ENCODE measurements around the gene FAM181A. TPM values are rescaled to one million over a fixed set of nuclear protein-coding genes. Genes with fewer than 3 reads are reported as not detected.

FAM181A gene
- total and polyA plus RNA-seq, 2 donors (not counting 1 experiment from before 2014, with no cell fraction given): not detected

DNA sequence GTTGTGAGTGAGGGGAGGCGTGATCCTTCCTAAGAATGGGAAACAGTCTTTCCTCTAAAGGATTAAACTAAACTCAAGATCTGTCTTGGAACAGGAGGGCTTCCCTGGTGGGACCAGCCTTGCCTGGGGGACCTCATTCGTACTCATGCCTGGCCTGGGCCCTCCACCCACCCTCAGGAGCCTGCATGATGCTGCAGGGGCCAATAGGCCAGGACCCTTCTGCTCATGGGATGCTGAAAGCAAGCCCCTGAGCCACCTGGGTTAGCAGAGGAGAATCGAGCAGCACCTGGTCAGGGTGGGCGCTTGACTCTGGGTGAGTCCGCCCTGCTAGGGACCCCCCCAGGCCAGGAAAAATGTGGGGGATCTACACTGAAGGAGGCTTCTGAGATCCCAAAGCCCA, 48.3 kb upstream of the FAM181A start:
- POLR2A ChIA-PET: no interaction called here
- no peaks in the 10 kb centered on the region for H3K4me1 ChIP-seq (ENCODE audit: control insufficient read depth in 2 of 2, insufficient read depth in 2 of 2, low read length in 2 of 2)
- H4K20me1 ChIP-seq (ENCODE audit: control insufficient read depth, insufficient read depth, low read length, poor library complexity, severe bottlenecking): no peaks in the 10 kb centered on the region

DNA sequence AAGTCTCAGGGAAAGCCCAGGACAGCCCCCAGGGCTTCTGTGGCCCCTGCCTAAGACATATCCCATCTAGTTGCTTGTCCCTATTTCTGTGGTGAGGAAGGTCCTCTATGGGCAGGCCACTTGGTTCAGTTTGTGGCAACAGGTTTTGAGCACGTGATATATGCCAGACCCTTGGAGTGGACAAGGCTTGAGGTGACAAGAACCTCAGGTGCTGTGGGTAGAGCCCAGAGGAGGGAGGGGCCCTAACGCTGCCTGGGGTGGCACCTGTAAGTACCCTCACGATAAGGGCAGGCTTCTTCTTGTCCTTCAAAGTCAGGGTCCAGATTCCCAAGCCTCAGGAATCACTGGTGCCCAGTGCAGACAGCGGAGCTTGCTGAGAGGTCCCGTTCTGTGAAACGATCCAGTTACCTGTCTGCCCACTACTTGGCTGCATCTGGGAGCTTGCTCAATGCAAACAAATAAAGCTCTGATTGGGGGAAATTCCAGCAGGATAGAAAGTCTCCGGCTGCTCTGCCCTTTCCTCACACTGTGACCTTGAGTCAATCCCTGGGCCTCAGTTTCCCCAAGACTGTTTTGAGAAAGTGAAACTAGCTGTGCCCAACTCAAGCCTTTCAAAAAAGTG, 47.7 kb upstream of the FAM181A start:
- no peak for TF ChIP-seq EZH2 (IDR thresholded peaks at IDR 0.05; ENCODE audit: borderline replicate concordance, insufficient read depth, low read depth, low read length, poor library complexity, severe bottlenecking)
- TF ChIP-seq, protein P1, sequence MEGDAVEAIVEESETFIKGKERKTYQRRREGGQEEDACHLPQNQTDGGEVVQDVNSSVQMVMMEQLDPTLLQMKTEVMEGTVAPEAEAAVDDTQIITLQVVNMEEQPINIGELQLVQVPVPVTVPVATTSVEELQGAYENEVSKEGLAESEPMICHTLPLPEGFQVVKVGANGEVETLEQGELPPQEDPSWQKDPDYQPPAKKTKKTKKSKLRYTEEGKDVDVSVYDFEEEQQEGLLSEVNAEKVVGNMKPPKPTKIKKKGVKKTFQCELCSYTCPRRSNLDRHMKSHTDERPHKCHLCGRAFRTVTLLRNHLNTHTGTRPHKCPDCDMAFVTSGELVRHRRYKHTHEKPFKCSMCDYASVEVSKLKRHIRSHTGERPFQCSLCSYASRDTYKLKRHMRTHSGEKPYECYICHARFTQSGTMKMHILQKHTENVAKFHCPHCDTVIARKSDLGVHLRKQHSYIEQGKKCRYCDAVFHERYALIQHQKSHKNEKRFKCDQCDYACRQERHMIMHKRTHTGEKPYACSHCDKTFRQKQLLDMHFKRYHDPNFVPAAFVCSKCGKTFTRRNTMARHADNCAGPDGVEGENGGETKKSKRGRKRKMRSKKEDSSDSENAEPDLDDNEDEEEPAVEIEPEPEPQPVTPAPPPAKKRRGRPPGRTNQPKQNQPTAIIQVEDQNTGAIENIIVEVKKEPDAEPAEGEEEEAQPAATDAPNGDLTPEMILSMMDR (IDR thresholded peaks at IDR 0.05): no peak

More for the DNA sequence above, 48.3 kb upstream of the FAM181A start:
- Histone ChIP-seq H3K36me3 (replicated peaks in 1 of 2; ENCODE audit: control extremely low read depth in 1 of 2, control insufficient read depth in 1 of 2, extremely low read depth in 1 of 2, insufficient read depth in 2 of 2, low read length in 1 of 2) (no peaks in the 10 kb centered on the region), H3K27me3 (replicated peaks in 1 of 4; ENCODE audit: control extremely low read depth in 1 of 4, control insufficient read depth in 3 of 4, insufficient read depth in 4 of 4, low read length in 3 of 4) (peaks cover 0 to 6% (median 0%) of the 10 kb centered on the region in 4 experiments), H3K9ac (ENCODE audit: low read length) (no peak overlapping the region), H3K4me3 (ENCODE audit: control extremely low read depth in 1 of 5, extremely low read depth in 1 of 5, insufficient read depth in 1 of 5, low read depth in 2 of 5, low read length in 4 of 5) (no peak overlapping the region), H3K9me3 (ENCODE audit: control extremely low read depth in 1 of 3, control insufficient read depth in 2 of 3, insufficient read depth in 1 of 3, low read length in 2 of 3) (peaks cover 0 to 23% (median 1%) of the 10 kb centered on the region in 3 donors), H3K4me2 (replicated peaks; ENCODE audit: low read depth, low read length, poor library complexity, severe bottlenecking) (no peak overlapping the region), H3K79me2 (ENCODE audit: control insufficient read depth, insufficient read depth, low read length) (no peaks in the 10 kb centered on the region), H3K27ac (ENCODE audit: low read length in 2 of 2) (no peak overlapping the region), H2AFZ (ENCODE audit: insufficient read depth, low read depth, low read length, poor library complexity, severe bottlenecking) (no peak overlapping the region)
- no peak for TF ChIP-seq EZH2 (IDR thresholded peaks at IDR 0.05; ENCODE audit: borderline replicate concordance, insufficient read depth, low read depth, low read length, poor library complexity, severe bottlenecking)
- TF ChIP-seq, protein P1 (IDR thresholded peaks at IDR 0.05): no peak
- DNase-seq (no peak), ATAC-seq (ENCODE audit: low read depth) (no peak)
- H3K4me3 Mint-ChIP-seq: no peak overlapping the region
- no peak overlapping the region for H3K27ac Mint-ChIP-seq
- no peaks in the 10 kb centered on the region for H3K4me1 Mint-ChIP-seq
- CTCF ChIA-PET: no interaction called here
- H3K9me3 Mint-ChIP-seq (ENCODE audit: insufficient read depth): no peaks in the 10 kb centered on the region
- intact Hi-C loops (cut with micrococcal nuclease): no loop called here
- 82% methylated on average over 4 of the region's 5 CpGs for WGBS (ENCODE audit: insufficient coverage)
- no peaks in the 10 kb centered on the region for H3K27me3 Mint-ChIP-seq

More for the DNA sequence above, 47.7 kb upstream of the FAM181A start:
- H3K4me1 Mint-ChIP-seq: no peaks in the 10 kb centered on the region
- no peak overlapping the region for H3K27ac ChIP-seq (ENCODE audit: low read length in 2 of 2)
- DNase-seq (no peak), ATAC-seq (ENCODE audit: low read depth) (no peak)
- H3K4me3 Mint-ChIP-seq: no peak overlapping the region
- H3K4me3 ChIP-seq (ENCODE audit: control extremely low read depth in 1 of 5, extremely low read depth in 1 of 5, insufficient read depth in 1 of 5, low read depth in 2 of 5, low read length in 4 of 5): no peak overlapping the region
- no peaks in the 10 kb centered on the region for H3K4me1 ChIP-seq (ENCODE audit: control insufficient read depth in 2 of 2, insufficient read depth in 2 of 2, low read length in 2 of 2)
- H3K27me3 ChIP-seq (replicated peaks in 1 of 4; ENCODE audit: control extremely low read depth in 1 of 4, control insufficient read depth in 3 of 4, insufficient read depth in 4 of 4, low read length in 3 of 4): peaks cover 0 to 6% (median 0%) of the 10 kb centered on the region in 4 experiments
- ChIA-PET POLR2A (no interaction called here), CTCF (interaction anchor here (0.6 to 0.9 kb wide), 2 partner anchors 13 to 224 kb away, joined by 3 to 4 read pairs; no protein-coding TSS in a partner anchor)
- WGBS (ENCODE audit: insufficient coverage): 69% methylated on average over 7 of the region's 7 CpGs
- no peaks in the 10 kb centered on the region for H3K9me3 Mint-ChIP-seq (ENCODE audit: insufficient read depth)
- peaks cover 0 to 19% (median 1%) of the 10 kb centered on the region in 3 donors for H3K9me3 ChIP-seq (ENCODE audit: control extremely low read depth in 1 of 3, control insufficient read depth in 2 of 3, insufficient read depth in 1 of 3, low read length in 2 of 3)
- intact Hi-C loops (cut with micrococcal nuclease): no loop called here
- no peaks in the 10 kb centered on the region for H3K36me3 ChIP-seq (replicated peaks in 1 of 2; ENCODE audit: control extremely low read depth in 1 of 2, control insufficient read depth in 1 of 2, extremely low read depth in 1 of 2, insufficient read depth in 2 of 2, low read length in 1 of 2)
- H4K20me1 ChIP-seq (ENCODE audit: control insufficient read depth, insufficient read depth, low read length, poor library complexity, severe bottlenecking): no peaks in the 10 kb centered on the region
- H2AFZ ChIP-seq (ENCODE audit: insufficient read depth, low read depth, low read length, poor library complexity, severe bottlenecking): no peak overlapping the region
- no peaks in the 10 kb centered on the region for H3K79me2 ChIP-seq (ENCODE audit: control insufficient read depth, insufficient read depth, low read length)
- H3K9ac ChIP-seq (ENCODE audit: low read length): no peak overlapping the region
- H3K27ac Mint-ChIP-seq: no peak overlapping the region
- H3K4me2 ChIP-seq (replicated peaks; ENCODE audit: low read depth, low read length, poor library complexity, severe bottlenecking): no peak overlapping the region
- peaks cover under 1% of the 10 kb centered on the region for H3K27me3 Mint-ChIP-seq
